Astrocyte (in vitro differentiated cells and primary cell): ENCODE data around the gene EIF3D. TPM values are rescaled to one million over a fixed set of nuclear protein-coding genes. Genes with fewer than 3 reads are reported as not detected.
"Not testable (repeated sequence)": the region's sequence is repeated elsewhere in the genome, so short reads cannot be mapped to it uniquely, and the experiment has no call there.

Experiments used
- DNase-seq: peaks from one replicate; pipeline ENCODE4 v3.0.0-alpha.2; 2010; ENCODE audit warnings: low read depth
- FAIRE-seq: peaks from 2 replicates; lab custom pipeline; 2011; peaks lifted over from hg19 to GRCh38; lab: Jason Lieb, UNC
- H2AFZ ChIP-seq: 2 replicates; pipeline ENCODE4 v1.6.0; 2012; ENCODE audit warnings: low read depth, low read length, inconsistent platforms
- H3K27ac ChIP-seq: 2 replicates; pipeline ENCODE4 v1.5.1; 2011; ENCODE audit warnings: low read depth, low read length, inconsistent platforms
- H3K27me3 ChIP-seq: 2 replicates; pipeline ENCODE4 v1.6.0; 2011; ENCODE audit warnings: low read length, inconsistent platforms; ENCODE audit not compliant: insufficient read depth
- H3K36me3 ChIP-seq: 2 replicates; pipeline ENCODE4 v1.5.1; 2011; ENCODE audit warnings: low read length, inconsistent platforms; ENCODE audit not compliant: insufficient read depth
- H3K4me1 ChIP-seq: 2 replicates; pipeline ENCODE4 v1.5.1; 2011; ENCODE audit warnings: low read length, inconsistent platforms; ENCODE audit not compliant: insufficient read depth
- H3K4me2 ChIP-seq: 2 replicates; pipeline ENCODE4 v1.6.0; 2012; ENCODE audit warnings: low read length, inconsistent platforms
- H3K4me3 ChIP-seq: 2 replicates; pipeline ENCODE4 v1.5.1; 2011; ENCODE audit warnings: low read depth, mild to moderate bottlenecking, low read length, inconsistent platforms; ENCODE audit not compliant: insufficient read depth
- H3K79me2 ChIP-seq: 2 replicates; pipeline ENCODE4 v1.6.0; 2012; ENCODE audit warnings: mild to moderate bottlenecking, low read length, inconsistent platforms; ENCODE audit not compliant: insufficient read depth
- H3K9ac ChIP-seq: 2 replicates; pipeline ENCODE4 v1.6.0; 2012; ENCODE audit warnings: mild to moderate bottlenecking, low read length, inconsistent platforms
- H3K9me3 ChIP-seq: 2 replicates; pipeline ENCODE4 v1.5.1; 2012; ENCODE audit warnings: low read depth, mild to moderate bottlenecking, low read length, inconsistent platforms; ENCODE audit not compliant: insufficient read depth
- H4K20me1 ChIP-seq: 2 replicates; pipeline ENCODE4 v1.6.0; 2012; ENCODE audit warnings: low read length, inconsistent platforms; ENCODE audit not compliant: insufficient read depth
- H3K27ac Mint-ChIP-seq: one replicate; pipeline ENCODE4 v1.8.0; 2021; ENCODE audit warnings: mild to moderate bottlenecking, mixed read lengths; ENCODE audit not compliant: unreplicated experiment
- H3K27me3 Mint-ChIP-seq: one replicate; pipeline ENCODE4 v1.8.0; 2021; ENCODE audit warnings: low read depth, mixed read lengths; ENCODE audit not compliant: unreplicated experiment
- H3K36me3 Mint-ChIP-seq: one replicate; pipeline ENCODE4 v1.8.0; 2021; ENCODE audit warnings: low read depth, mixed read lengths; ENCODE audit not compliant: unreplicated experiment
- H3K4me1 Mint-ChIP-seq: one replicate; pipeline ENCODE4 v1.8.0; 2021; ENCODE audit warnings: low read depth, mixed read lengths; ENCODE audit not compliant: unreplicated experiment
- H3K4me3 Mint-ChIP-seq: one replicate; pipeline ENCODE4 v1.8.0; 2021; ENCODE audit warnings: mild to moderate bottlenecking, moderate library complexity, mixed read lengths; ENCODE audit not compliant: unreplicated experiment
- H3K9me3 Mint-ChIP-seq: one replicate; pipeline ENCODE4 v1.8.0; 2021; ENCODE audit warnings: mild to moderate bottlenecking, mixed read lengths; ENCODE audit not compliant: unreplicated experiment
- CTCF ChIP-seq: IDR thresholded peaks from 2 replicates; pipeline ENCODE4 v1.5.1; 2011; ENCODE audit warnings: low read depth, mild to moderate bottlenecking, inconsistent platforms, low read length, moderate library complexity; ENCODE audit not compliant: insufficient read depth
- EZH2 ChIP-seq: IDR thresholded peaks from 2 replicates; pipeline ENCODE4 v1.6.1; 2012; ENCODE audit warnings: mild to moderate bottlenecking, low read length, inconsistent platforms; ENCODE audit not compliant: insufficient read depth
- total RNA-seq: library from RNA; stranded (reverse); gene quantifications from 2 replicates; pipeline ENCODE4 v1.2.1, GENCODE V29; 2021

EIF3D gene
- total RNA-seq, 1 donor from 2014 or later: 168 TPM

- H3K36me3 ChIP-seq: peaks cover 31% of the 10 kb centered on the region
- Mint-ChIP-seq H3K27me3 (no peaks in the 10 kb centered on the region), H3K27ac (peak overlapping the region; percentile 96), H3K36me3 (peaks cover 11% of the 10 kb centered on the region), H3K9me3 (peaks cover 3% of the 10 kb centered on the region), H3K4me3 (peak overlapping the region; percentile 96), H3K4me1 (peaks cover 8% of the 10 kb centered on the region)
- H3K27ac ChIP-seq: peak overlapping the region; percentile 88
- peaks cover 52% of the 10 kb centered on the region for H4K20me1 ChIP-seq
- peak overlapping the region; percentile 94 for H3K4me3 ChIP-seq
- no peaks in the 10 kb centered on the region for H3K9me3 ChIP-seq
- peaks cover 8% of the 10 kb centered on the region for H3K4me1 ChIP-seq
- peak overlapping the region; percentile 89 for H2AFZ ChIP-seq
- no peak for FAIRE-seq
- DNase-seq: no peak
- TF ChIP-seq CTCF: no peak
- TF ChIP-seq EZH2: no peak
- no peaks in the 10 kb centered on the region for H3K27me3 ChIP-seq
- H3K9ac ChIP-seq: peak overlapping the region; percentile 94
- H3K4me2 ChIP-seq: peak overlapping the region; percentile 91
- peaks cover 46% of the 10 kb centered on the region for H3K79me2 ChIP-seq
These were observed 625 bp downstream of the EIF3D start for GRCh38 chr22:36528341-36528740.

- no peaks in the 10 kb centered on the region for H3K27me3 Mint-ChIP-seq
- Histone ChIP-seq H3K9ac (no peak overlapping the region), H3K27ac (no peak overlapping the region), H2AFZ (no peak overlapping the region), H3K4me3 (no peak overlapping the region), H3K36me3 (peaks cover 81% of the 10 kb centered on the region), H3K79me2 (peaks cover 41% of the 10 kb centered on the region), H3K9me3 (no peaks in the 10 kb centered on the region), H3K27me3 (no peaks in the 10 kb centered on the region), H3K4me2 (no peak overlapping the region), H3K4me1 (peaks cover 4% of the 10 kb centered on the region), H4K20me1 (peaks cover 78% of the 10 kb centered on the region)
- no peak for TF ChIP-seq CTCF
- H3K36me3 Mint-ChIP-seq: peaks cover 26% of the 10 kb centered on the region
- no peak overlapping the region for H3K4me3 Mint-ChIP-seq
- peaks cover 5% of the 10 kb centered on the region for H3K4me1 Mint-ChIP-seq
- H3K9me3 Mint-ChIP-seq: no peaks in the 10 kb centered on the region
- FAIRE-seq: no peak
- H3K27ac Mint-ChIP-seq: no peak overlapping the region
- no peak for DNase-seq
These were observed 6.3 kb downstream of the EIF3D start for GRCh38 chr22:36522662-36523061.

- Histone ChIP-seq H3K4me2 (no peak overlapping the region), H3K79me2 (peaks cover 25% of the 10 kb centered on the region), H3K9me3 (no peaks in the 10 kb centered on the region), H4K20me1 (peaks cover 77% of the 10 kb centered on the region), H3K27me3 (no peaks in the 10 kb centered on the region), H3K9ac (no peak overlapping the region), H3K4me3 (no peak overlapping the region), H3K4me1 (no peaks in the 10 kb centered on the region), H2AFZ (no peak overlapping the region), H3K27ac (no peak overlapping the region), H3K36me3 (peaks cover 91% of the 10 kb centered on the region)
- peaks cover 42% of the 10 kb centered on the region for H3K36me3 Mint-ChIP-seq
- no peaks in the 10 kb centered on the region for H3K9me3 Mint-ChIP-seq
- H3K27me3 Mint-ChIP-seq: no peaks in the 10 kb centered on the region
- no peak for FAIRE-seq
- no peak overlapping the region for H3K27ac Mint-ChIP-seq
- TF ChIP-seq CTCF (no peak), EZH2 (no peak)
- DNase-seq: no peak
- H3K4me1 Mint-ChIP-seq: no peaks in the 10 kb centered on the region
- H3K4me3 Mint-ChIP-seq: no peak overlapping the region
These were observed 8.5 kb downstream of the EIF3D start for GRCh38 chr22:36520423-36520822.

- H3K4me3 ChIP-seq, H3K9ac ChIP-seq, DNase-seq, H3K27ac ChIP-seq, H3K9me3 Mint-ChIP-seq, H3K4me2 ChIP-seq, H3K9me3 ChIP-seq, FAIRE-seq, H3K4me1 ChIP-seq, H3K4me1 Mint-ChIP-seq, H3K27me3 ChIP-seq, H3K27me3 Mint-ChIP-seq, H2AFZ ChIP-seq, H3K4me3 Mint-ChIP-seq, H3K27ac Mint-ChIP-seq: not testable (repeated sequence)
- peaks cover 42% of the 10 kb centered on the region for H3K36me3 Mint-ChIP-seq
- peaks cover 89% of the 10 kb centered on the region for H3K36me3 ChIP-seq
- peaks cover 73% of the 10 kb centered on the region for H4K20me1 ChIP-seq
- H3K79me2 ChIP-seq: peaks cover 22% of the 10 kb centered on the region
These were observed 9.1 kb downstream of the EIF3D start for GRCh38 chr22:36519906-36520305.
